H1 (cell line): ENCODE results near the gene ADCY7.

ENCODE experiments used
- BACH1 ChIP-seq: IDR thresholded peaks from 2 replicates; pipeline ENCODE4 v1.6.1; 2012; ENCODE audit warnings: low read length, improper control_type of control experiment
- CTCF ChIP-seq, 3 experiments: IDR thresholded peaks; 1 replicate in 2 of 3; 2 replicates in 1 of 3; pipeline versions ENCODE4 v1.5.1 to v1.6.1; 2011; ENCODE audit warnings: low read length in 3 of 3, mild to moderate bottlenecking in 3 of 3, inconsistent platforms in 2 of 3, low read depth in 1 of 3, moderate library complexity in 1 of 3; ENCODE audit not compliant: insufficient read depth in 1 of 3; ENCODE audit errors: control extremely low read depth in 1 of 3
- GTF2F1 ChIP-seq: IDR thresholded peaks from 2 replicates; pipeline ENCODE4 v1.6.1; 2012; ENCODE audit warnings: low read depth, low read length, improper control_type of control experiment, borderline replicate concordance
- HDAC2 ChIP-seq, 2 experiments: fragments of 300-600 bp in 1 of 2; sonication (generic) in 1 of 2; IDR thresholded peaks; 2 replicates each; pipeline ENCODE4 v1.6.1; 2011 to 2012; ENCODE audit warnings: low read depth in 2 of 2, low read length in 2 of 2, mild to moderate bottlenecking in 2 of 2, moderate library complexity in 2 of 2, borderline replicate concordance in 1 of 2, inconsistent platforms in 1 of 2
- JUN ChIP-seq: IDR thresholded peaks from 2 replicates; pipeline ENCODE4 v1.6.1; 2011; ENCODE audit warnings: low read depth, mild to moderate bottlenecking, improper control_type of control experiment, low read length
- POLR2AphosphoS5 ChIP-seq: IDR thresholded peaks from 2 replicates; pipeline ENCODE4 v1.6.1; 2011; ENCODE audit warnings: low read depth, low read length
- RXRA ChIP-seq: IDR thresholded peaks from 2 replicates; pipeline ENCODE4 v1.6.1; 2011; ENCODE audit warnings: low read depth, mild to moderate bottlenecking, low read length, moderate library complexity; ENCODE audit not compliant: insufficient read depth
- USF2 ChIP-seq: IDR thresholded peaks from 2 replicates; pipeline ENCODE4 v1.6.1; 2011; ENCODE audit warnings: low read length, improper control_type of control experiment

- TF ChIP-seq USF2 = no peak
- TF ChIP-seq BACH1 = no peak
- no peak for TF ChIP-seq HDAC2 (IDR thresholded peaks at IDR 0.05; ENCODE audit: borderline replicate concordance in 1 of 2, low read depth in 2 of 2, low read length in 2 of 2)
- no peak for TF ChIP-seq GTF2F1
- no peak for TF ChIP-seq JUN
- TF ChIP-seq POLR2AphosphoS5 = no peak
- TF ChIP-seq CTCF (IDR thresholded peaks at IDR 0.05; ENCODE audit: control extremely low read depth in 1 of 3, insufficient read depth in 1 of 3, low read depth in 1 of 3, low read length in 3 of 3) = no peak
- no peak for TF ChIP-seq RXRA
These were observed 31.4 kb upstream of the ADCY7 start for GRCh38 chr16:50234771-50235556.
